ENCODE data around the gene INS.

DNA sequence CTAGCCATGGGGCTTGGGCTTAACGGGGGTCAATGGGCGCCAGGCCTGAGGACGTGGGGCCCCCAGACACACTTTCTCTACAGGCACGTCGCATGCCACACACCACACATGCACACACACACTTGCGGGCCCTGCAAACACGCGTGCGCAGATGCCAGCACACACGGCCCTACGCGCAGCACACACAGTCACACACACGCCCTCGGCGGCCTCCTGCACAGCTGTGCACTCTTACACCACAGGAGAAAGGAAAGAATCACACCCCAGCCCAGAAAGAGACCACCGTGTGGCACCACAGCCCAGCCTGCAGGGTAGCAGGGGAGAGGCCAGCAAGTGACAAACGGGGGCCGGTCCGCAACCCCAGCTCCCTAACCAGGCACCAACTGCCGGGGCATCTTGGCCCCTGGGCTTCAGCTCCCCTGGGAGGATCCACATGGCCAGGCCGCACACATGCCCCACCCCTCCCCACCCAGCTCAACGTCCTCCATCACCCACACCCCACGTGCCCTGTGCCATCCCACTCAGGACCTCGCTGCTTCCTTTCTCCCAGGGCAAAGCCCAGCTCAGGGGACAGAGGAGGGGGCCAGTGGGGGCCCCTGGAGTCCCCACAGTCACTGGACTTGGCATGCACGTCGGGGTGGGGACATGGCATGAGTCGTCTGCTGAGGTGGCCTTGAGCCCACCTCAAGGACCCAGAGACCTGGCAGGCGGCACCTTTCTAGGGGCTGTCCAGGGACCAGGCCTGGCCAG, 36.9 kb upstream of the INS start:
- TF ChIP-seq, protein P1, sequence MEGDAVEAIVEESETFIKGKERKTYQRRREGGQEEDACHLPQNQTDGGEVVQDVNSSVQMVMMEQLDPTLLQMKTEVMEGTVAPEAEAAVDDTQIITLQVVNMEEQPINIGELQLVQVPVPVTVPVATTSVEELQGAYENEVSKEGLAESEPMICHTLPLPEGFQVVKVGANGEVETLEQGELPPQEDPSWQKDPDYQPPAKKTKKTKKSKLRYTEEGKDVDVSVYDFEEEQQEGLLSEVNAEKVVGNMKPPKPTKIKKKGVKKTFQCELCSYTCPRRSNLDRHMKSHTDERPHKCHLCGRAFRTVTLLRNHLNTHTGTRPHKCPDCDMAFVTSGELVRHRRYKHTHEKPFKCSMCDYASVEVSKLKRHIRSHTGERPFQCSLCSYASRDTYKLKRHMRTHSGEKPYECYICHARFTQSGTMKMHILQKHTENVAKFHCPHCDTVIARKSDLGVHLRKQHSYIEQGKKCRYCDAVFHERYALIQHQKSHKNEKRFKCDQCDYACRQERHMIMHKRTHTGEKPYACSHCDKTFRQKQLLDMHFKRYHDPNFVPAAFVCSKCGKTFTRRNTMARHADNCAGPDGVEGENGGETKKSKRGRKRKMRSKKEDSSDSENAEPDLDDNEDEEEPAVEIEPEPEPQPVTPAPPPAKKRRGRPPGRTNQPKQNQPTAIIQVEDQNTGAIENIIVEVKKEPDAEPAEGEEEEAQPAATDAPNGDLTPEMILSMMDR (IDR thresholded peaks at IDR 0.05; ENCODE audit: insufficient read depth, low read length) = no peak
- no peak for TF ChIP-seq POLR2AphosphoS5 (IDR thresholded peaks at IDR 0.05; ENCODE audit: low read depth)
